ENCODE measurements around the gene EXOC7.

The EXOC7 gene

GRCh38 chr17:76103274-76104139 is at the start of gene EXOC7:
Gene EXOC7 (minus strand): TSS chr17:76103787. CDS start chr17:76103692, 95 bp downstream.
- DNase-seq, result peak; percentile 92 to 94

GRCh38 chr17:76153202-76153601 is 49.6 kb upstream of the EXOC7 start:
- DNase-seq, result no peak

DNA sequence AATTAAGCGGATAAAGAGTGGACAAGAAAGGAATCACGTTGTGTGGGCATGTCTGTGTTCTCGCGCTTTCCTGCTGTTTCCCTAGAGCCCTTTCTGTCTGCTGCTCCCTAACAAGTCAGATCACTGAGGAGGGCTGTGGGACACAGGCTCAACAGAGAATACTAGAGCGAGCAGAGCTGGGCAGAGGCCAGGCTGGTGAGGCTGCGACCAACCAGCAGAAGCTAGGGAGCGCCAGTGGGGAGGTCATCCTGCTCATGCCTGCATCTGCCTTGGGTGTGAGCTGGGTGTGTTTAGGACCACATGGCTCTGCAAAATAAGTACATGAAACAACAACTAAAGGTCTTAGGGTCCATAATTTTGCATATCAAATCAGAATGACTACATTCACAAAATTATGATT is 49.0 kb upstream of the EXOC7 start:
- no peak for DNase-seq

DNA sequence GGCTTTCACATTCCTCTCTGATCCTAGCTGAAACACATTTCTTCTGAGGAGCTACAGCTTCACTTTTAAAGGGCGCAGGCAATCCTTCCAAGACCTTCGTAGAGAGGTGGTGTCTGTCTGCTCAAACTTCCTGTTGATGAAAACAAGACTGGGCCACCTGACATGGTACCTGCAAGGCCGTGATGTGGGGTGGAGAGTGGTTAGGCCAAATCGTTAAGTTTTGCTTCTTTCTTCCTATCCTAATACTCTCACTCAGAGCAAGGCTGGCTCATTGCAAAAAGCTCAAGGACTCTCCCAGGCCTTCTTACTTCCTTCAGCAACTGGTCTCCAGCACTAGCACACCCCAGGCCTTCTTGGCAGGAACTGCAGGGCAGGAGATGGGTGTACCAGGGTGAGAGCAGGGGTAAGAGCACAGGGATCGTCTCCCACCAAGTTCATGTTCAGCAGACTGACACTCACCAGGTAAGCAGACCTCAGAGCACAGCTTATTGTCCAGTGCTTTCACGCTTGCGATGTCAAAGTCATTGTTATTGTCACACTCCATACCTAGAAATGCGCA is 48.4 kb upstream of the EXOC7 start:
- DNase-seq, result peak; percentile 39 to 49

GRCh38 chr17:76150712-76151622 is 47.4 kb upstream of the EXOC7 start:
- no peak for DNase-seq

DNA sequence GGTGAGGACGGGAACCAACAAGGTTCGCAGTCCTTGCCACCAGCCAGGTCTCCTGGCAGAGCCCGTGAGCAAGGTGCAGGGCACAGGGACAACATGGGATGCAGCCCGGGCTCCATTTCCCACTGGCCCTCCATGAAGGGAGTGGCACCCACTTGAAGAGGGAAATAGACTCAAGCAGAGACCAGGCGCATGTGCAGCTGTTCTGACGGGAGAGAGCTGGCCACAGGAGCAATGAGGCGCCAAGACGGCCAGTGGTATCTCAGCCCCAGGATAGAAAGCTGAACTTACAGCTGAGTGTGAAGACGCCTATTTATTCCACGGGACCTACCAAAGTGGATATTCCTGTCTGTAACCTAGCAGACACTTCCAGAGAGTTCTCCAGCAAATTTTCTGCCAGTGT is 45.6 kb upstream of the EXOC7 start:
- no peak for DNase-seq

- no peak for DNase-seq
Measured at GRCh38 chr17:76148015-76148326, 44.4 kb upstream of the EXOC7 start.

DNA sequence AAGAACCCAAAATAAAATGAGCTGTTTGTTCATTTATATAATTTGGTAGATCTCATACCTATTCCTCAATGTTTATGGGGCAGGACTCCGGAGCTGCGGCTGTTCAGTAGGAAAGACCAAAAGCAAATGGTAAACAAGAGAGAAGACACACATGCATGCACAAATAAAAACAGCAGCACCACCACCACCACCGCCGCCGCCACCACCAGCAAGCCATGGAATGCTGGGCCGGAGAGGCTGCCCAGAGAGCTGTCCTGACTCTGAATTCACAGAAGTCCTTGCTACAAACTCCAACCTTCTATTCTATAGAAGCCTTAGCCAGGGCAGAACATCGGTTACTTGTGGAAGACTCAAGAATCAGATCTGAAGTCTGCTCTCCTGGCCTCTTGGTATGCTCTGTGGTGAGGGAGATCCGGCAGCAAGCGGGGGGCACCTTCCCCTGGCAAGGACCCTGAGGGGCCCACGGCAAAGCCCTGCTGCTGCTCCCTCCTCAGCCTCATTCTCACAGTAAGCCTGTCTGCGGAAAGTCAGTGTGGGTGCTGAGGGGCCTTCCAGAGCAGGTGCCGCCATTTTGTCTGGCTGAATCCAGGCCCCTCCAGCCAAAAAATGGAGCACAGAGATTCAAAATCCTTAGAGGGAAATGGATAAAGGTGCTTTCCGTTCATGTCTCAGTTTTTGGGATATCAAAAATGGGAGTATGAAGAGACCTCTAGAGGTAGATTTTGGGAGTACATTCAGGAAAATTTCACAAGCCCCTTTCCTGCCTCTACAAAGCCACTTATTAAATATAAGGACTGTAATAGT is 43.8 kb upstream of the EXOC7 start:
- no peak for DNase-seq

DNA sequence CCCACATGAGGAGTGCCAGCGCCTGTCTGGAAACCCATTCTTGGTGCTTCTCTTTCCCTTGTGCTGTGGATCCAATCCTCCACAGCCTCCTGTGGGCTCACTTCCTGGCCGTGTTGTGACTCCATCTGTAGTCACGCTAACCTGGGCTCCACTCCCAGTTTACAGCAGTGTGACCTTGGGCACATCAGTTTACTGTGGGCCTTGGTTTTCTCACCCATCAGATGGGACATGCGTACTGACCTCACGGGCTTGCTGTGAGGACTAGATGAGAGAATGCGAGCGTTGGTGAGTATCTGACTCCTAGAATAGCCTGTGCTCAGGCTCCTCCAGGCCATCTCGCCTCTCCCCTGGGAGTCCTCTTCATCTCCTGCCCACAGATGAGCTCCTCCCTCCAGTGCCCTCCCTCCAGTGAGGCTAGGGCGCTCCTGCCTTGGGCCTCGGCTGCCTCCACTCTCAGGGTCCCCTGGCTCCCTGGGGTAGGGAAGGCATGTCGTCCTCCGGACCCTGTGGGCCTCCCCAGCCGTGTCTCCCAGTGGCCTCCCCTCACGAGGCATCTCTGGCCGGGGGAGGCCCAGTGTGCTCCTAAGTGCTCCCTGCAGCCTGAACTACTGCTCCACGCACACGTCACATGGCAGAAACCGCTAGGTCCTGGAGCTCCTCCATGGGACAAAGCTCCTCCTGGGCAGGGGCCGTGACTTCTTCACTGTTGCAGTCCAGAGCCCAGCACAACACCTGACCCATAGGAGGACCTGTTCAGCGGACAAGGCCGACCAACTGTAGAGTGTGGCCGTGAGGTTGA is 42.7 kb upstream of the EXOC7 start:
- no peak for DNase-seq

DNA sequence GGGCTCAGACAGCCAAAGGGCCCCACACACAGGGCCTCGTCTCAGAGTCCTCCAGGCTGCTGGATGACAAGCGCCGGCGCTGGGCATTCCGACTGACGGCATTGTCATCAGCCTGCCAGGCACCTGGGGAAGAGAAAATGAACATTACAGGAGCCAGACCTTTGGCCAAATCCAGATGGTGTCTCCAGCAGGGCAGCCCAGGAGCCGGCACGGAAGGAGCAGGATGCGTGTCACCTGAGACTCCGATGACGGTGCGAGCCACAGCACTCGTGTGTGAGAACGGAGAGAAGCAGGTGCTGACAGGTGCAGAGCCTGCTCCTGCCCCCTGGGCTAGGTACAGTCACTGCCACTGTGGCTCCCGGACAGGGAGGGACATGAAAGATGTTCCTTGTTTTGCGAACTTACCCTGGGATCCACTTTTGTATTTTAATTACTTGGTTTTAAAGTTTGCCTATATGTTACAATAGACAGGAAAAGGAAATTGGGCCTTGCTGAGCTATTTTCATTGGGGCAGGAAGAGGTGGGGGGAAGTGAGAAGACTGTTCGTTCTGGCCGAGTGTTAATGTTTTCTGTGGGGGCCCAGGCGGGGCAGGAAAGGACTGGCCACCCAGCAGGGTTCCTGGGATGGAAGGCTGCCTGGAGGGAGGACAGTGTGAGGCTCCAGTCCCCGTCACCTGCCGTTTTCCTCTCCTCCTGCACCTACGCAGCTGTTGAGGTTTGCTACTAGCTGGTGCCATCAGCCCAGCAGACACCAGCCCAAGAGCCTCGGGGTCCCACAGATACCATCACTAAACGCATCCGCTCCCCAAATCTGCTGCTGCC is 41.9 kb upstream of the EXOC7 start:
- DNase-seq, result peak; percentile 60 to 64

- no peak for DNase-seq
Measured at GRCh38 chr17:76142585-76143041, 39.0 kb upstream of the EXOC7 start.

- no peak for DNase-seq
Measured at GRCh38 chr17:76142039-76142584, 38.5 kb upstream of the EXOC7 start.

DNA sequence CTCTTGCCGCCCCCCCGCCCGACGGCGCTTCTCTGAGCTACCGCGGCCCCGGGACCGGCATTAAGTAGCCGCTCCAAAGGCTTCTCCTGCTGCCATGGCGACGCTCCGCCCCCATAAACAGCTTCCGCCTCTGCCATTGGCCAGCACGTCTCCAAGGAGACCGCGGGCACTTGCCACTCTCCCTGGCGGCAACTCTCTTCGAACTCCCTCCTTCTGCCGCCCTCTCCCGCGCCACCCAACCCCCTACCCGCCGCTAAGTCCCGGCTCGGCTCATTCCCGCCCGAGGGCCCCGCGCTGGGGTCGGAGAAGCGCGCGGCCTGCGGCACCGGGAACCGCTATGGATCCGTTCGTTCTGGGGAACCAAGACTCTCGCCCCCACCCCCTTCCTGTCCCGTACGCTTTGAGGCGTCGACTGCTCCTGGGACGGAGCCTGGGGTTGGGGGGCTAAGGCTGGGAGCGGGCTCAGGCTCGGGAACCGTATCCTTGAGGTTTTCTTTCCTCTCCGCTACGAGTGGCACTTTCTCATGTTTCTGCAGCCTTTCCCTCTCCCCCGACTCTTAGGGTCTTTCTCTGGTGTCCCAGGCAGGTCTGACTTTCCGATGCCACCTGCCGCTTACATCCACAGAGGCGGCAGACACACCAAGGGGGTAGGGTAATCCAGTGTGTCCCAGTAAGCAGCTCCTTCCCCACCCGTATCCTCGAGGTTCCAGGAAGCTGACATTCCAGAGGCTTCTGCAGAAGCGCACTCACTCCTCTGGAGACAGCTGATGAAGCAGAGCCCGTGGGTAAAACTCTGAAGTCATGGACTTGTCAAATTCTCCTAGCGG is 37.8 kb upstream of the EXOC7 start, which contains the start of gene FOXJ1:
FOXJ1 (minus strand) TSS at position 34 of the 827 bp plus-strand sequence. CDS start 850 bp downstream, outside the sequence.
- DNase-seq, result peak; percentile 96

- no peak for DNase-seq
Measured at GRCh38 chr17:76140661-76141211, 37.1 kb upstream of the EXOC7 start.

GRCh38 chr17:76139801-76140660 is 36.4 kb upstream of the EXOC7 start:
- DNase-seq, result peak; percentile 52 to 55

DNA sequence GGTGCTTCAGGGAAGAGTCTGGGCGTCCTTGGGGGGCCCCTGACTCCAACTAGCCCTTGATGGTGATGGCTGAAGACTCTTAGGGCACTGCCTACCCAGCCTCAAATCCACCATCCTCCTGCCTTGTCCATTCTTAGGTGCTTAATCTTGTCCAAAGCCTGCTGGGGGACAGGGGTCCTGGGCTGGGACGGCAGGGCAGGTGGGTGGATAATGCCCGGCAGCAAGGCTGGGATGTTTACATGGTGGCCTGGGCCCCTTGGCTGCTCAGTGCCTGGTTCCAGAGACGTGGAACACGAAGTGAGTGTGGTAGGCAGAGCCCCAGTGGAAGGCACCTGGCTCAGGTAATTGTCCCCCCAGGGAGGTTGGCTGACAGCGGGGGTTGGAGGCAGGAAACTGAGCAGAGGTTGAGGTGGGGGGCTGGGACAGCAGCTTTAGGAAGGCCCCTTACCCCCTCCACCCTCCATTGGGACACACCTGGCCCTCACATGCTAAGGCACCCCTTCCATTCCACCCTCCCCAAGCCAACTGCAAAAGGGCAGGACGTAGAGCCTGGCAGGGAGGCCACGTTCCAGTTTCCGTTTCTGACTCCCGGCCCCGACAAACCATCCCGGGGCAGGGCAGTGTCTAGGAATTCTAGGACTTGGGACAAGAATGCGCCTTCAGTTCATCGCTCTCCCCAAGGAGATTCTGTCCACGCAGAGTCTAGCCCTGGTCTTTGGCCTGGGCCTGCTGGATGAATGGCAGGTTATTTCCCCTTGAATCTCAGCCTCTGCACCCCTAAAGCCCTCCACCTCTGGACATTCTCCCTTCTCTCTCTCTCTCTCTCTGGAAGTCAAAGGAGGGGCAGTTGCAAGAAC is 35.5 kb upstream of the EXOC7 start:
- no peak for DNase-seq
